WTC11 (cell line): ENCODE data around the gene SEZ6L2. TPM values are rescaled to one million over a fixed set of nuclear protein-coding genes. Genes with fewer than 3 reads are reported as not detected.
A peak's percentile ranks its signal among the peaks of the same experiment; 100 is the strongest.
"Not testable (repeated sequence)": the region's sequence is repeated elsewhere in the genome, so short reads cannot be mapped to it uniquely, and the experiment has no call there.

ENCODE experiments used
- ATAC-seq: fragments of 200-7000 bp; cut with Tn5 transposase; 2 replicates; pipeline ENCODE4 v1.10.0; 2021; ENCODE audit warnings: mild to moderate bottlenecking, moderate library complexity
- CTCF ChIA-PET: fragments of 300-600 bp; sonication (Branson Sonifier 250); formaldehyde crosslinking; loops from one replicate; lab custom pipeline; 2021; ENCODE audit warnings: antibody characterized with exemption; lab: Charles Lee
- POLR2A ChIA-PET: fragments of 350-600 bp; sonication (Branson Sonifier 250); formaldehyde crosslinking; loops from one replicate; lab custom pipeline; 2021; ENCODE audit warnings: antibody characterized with exemption; lab: Charles Lee
- DNase-seq: peaks from one replicate; pipeline ENCODE4 v3.0.0; 2021; ENCODE audit warnings: low spot score
- H3K27ac Mint-ChIP-seq: 2 replicates; pipeline ENCODE4 v1.8.0; 2021; ENCODE audit warnings: mixed read lengths
- H3K27me3 Mint-ChIP-seq: 2 replicates; pipeline ENCODE4 v1.8.0; 2021; ENCODE audit warnings: low read depth, mild to moderate bottlenecking, moderate library complexity, mixed read lengths
- H3K36me3 Mint-ChIP-seq: 2 replicates; pipeline ENCODE4 v1.8.0; 2021; ENCODE audit warnings: mixed read lengths
- H3K4me1 Mint-ChIP-seq: 2 replicates; pipeline ENCODE4 v1.8.0; 2022; ENCODE audit warnings: mixed read lengths
- H3K4me3 Mint-ChIP-seq: 2 replicates; pipeline ENCODE4 v1.8.0; 2021; ENCODE audit warnings: mild to moderate bottlenecking, moderate library complexity, mixed read lengths
- H3K9me3 Mint-ChIP-seq: 2 replicates; pipeline ENCODE4 v1.8.0; 2021; ENCODE audit warnings: mixed read lengths
- ARID4B ChIP-seq: sonication (generic); formaldehyde crosslinking; IDR thresholded peaks from 2 replicates; pipeline ENCODE4 v1.8.0; 2023; ENCODE audit warnings: missing genetic modification reagents, mild to moderate bottlenecking, borderline replicate concordance
- ATF3 ChIP-seq: sonication (generic); formaldehyde crosslinking; conservative IDR thresholded peaks from 2 replicates; pipeline ENCODE4 v1.8.1; 2022; ENCODE audit warnings: mild to moderate bottlenecking, missing genetic modification reagents
- FOXK1 ChIP-seq: sonication (generic); formaldehyde crosslinking; IDR thresholded peaks from 2 replicates; pipeline ENCODE4 v1.8.0; 2022; ENCODE audit warnings: mild to moderate bottlenecking, moderate library complexity, missing genetic modification reagents
- IRF1 ChIP-seq: sonication (generic); formaldehyde crosslinking; IDR thresholded peaks from 2 replicates; pipeline ENCODE4 v1.8.0; 2023; ENCODE audit warnings: missing genetic modification reagents
- NR1H2 ChIP-seq: sonication (generic); formaldehyde crosslinking; IDR thresholded peaks from 2 replicates; pipeline ENCODE4 v1.9.0; 2021; ENCODE audit warnings: mild to moderate bottlenecking, moderate library complexity, missing genetic modification reagents
- NR3C1 ChIP-seq: sonication (generic); formaldehyde crosslinking; conservative IDR thresholded peaks from 2 replicates; pipeline ENCODE4 v1.8.1; 2023; ENCODE audit warnings: low read depth, mild to moderate bottlenecking, missing genetic modification reagents
- OVOL2 ChIP-seq: fragments of 250-450 bp; sonication (Bioruptor Pico); IDR thresholded peaks from 2 replicates; pipeline ENCODE4 v1.9.0; 2021; ENCODE audit warnings: mild to moderate bottlenecking, borderline replicate concordance
- TEAD1 ChIP-seq: sonication (generic); formaldehyde crosslinking; IDR thresholded peaks from 2 replicates; pipeline ENCODE4 v1.8.0; 2022; ENCODE audit warnings: mild to moderate bottlenecking, missing genetic modification reagents
- ZMAT4 ChIP-seq: fragments of 250-450 bp; sonication (Bioruptor Pico); IDR thresholded peaks from 2 replicates; pipeline ENCODE4 v1.9.0; 2021; ENCODE audit warnings: mild to moderate bottlenecking
- ZNF121 ChIP-seq: sonication (generic); formaldehyde crosslinking; IDR thresholded peaks from 2 replicates; pipeline ENCODE4 v1.8.0; 2023; ENCODE audit warnings: missing genetic modification reagents
- ZNF512 ChIP-seq: sonication (generic); formaldehyde crosslinking; IDR thresholded peaks from 2 replicates; pipeline ENCODE4 v1.8.1; 2022; ENCODE audit warnings: missing genetic modification reagents, borderline replicate concordance
- total RNA-seq: library from RNA; stranded (reverse); gene quantifications from 3 replicates; pipeline ENCODE4 v1.2.3, GENCODE V29; 2021

The SEZ6L2 gene
- total RNA-seq, 1 experiment from 2014 or later: 58.2 TPM

GRCh38 chr16:29910819-29911675, 11.7 kb upstream of the SEZ6L2 start (continued):
- TF ChIP-seq ARID4B (CRISPR knock-in tag): no peak

- H3K27ac Mint-ChIP-seq, H3K27me3 Mint-ChIP-seq, DNase-seq, POLR2A ChIA-PET, H3K4me3 Mint-ChIP-seq, H3K4me1 Mint-ChIP-seq, ATAC-seq, H3K9me3 Mint-ChIP-seq, H3K36me3 Mint-ChIP-seq: not testable (repeated sequence)
- CTCF ChIA-PET: interaction anchor here (0.6 to 2.7 kb wide), 5 partner anchors 10 to 96 kb away, joined by 3 to 10 read pairs (median 3); partner anchors contain the start of genes ASPHD1 and SEZ6L2
Measured at GRCh38 chr16:29909851-29910250, 10.5 kb upstream of the SEZ6L2 start.

- CTCF ChIA-PET: interaction anchor here (0.6 to 2.7 kb wide), 5 partner anchors 9 to 123 kb away, joined by 3 to 10 read pairs (median 3); partner anchors contain the start of genes ASPHD1 and SEZ6L2
- Mint-ChIP-seq H3K9me3 (no peaks in the 10 kb centered on the region), H3K4me3 (no peak overlapping the region), H3K27ac (peak overlapping the region; percentile 24; the same call in 1 of the 2 replicates), H3K36me3 (peaks cover 4% of the 10 kb centered on the region; the same call in 1 of the 2 replicates), H3K27me3 (no peaks in the 10 kb centered on the region), H3K4me1 (peaks cover 8% of the 10 kb centered on the region)
- TF ChIP-seq NR1H2 (CRISPR knock-in tag) (no peak), FOXK1 (CRISPR knock-in tag) (no peak)
- ATAC-seq (no peak), DNase-seq (no peak)
- POLR2A ChIA-PET: no interaction called here
Measured at GRCh38 chr16:29909391-29909790, 10.0 kb upstream of the SEZ6L2 start.

- Mint-ChIP-seq H3K4me1 (peaks cover 8% of the 10 kb centered on the region), H3K4me3 (no peak overlapping the region), H3K36me3 (peaks cover 4% of the 10 kb centered on the region; the same call in 1 of the 2 replicates), H3K27me3 (no peaks in the 10 kb centered on the region), H3K9me3 (no peaks in the 10 kb centered on the region), H3K27ac (no peak overlapping the region)
- no peak for ATAC-seq
- CTCF ChIA-PET: interaction anchor here (1.0 to 2.7 kb wide), 6 partner anchors 9 to 124 kb away, joined by 3 to 10 read pairs (median 3); partner anchors contain the start of genes ASPHD1 and SEZ6L2
- no peak for DNase-seq
- POLR2A ChIA-PET: no interaction called here
- TF ChIP-seq OVOL2 (no peak), IRF1 (CRISPR knock-in tag) (no peak), NR3C1 (CRISPR knock-in tag) (no peak), ZNF121 (CRISPR knock-in tag) (peak; percentile 79), ATF3 (no peak), ZMAT4 (no peak), TEAD1 (CRISPR knock-in tag) (no peak), ZNF512 (CRISPR knock-in tag) (no peak)
Measured at GRCh38 chr16:29908719-29909220, 9.4 kb upstream of the SEZ6L2 start.
